Left ventricle myocardium inferior (tissue), 1 donor: ENCODE results near the gene COX6B1. TPM values are rescaled to one million over a fixed set of nuclear protein-coding genes. Genes with fewer than 3 reads are reported as not detected.

Experiments used
- DNase-seq: peaks from one replicate; pipeline ENCODE4 v3.0.0-alpha.2; 2020
- H3K27ac ChIP-seq: fragments of 200-600 bp; replicated peaks from 2 replicates; pipeline ENCODE4 v1.8.0; 2021
- H3K27me3 ChIP-seq: fragments of 200-600 bp; 2 replicates; pipeline ENCODE4 v1.8.0; 2021; ENCODE audit warnings: low read depth
- H3K36me3 ChIP-seq: fragments of 200-600 bp; 2 replicates; pipeline ENCODE4 v1.8.0; 2021
- H3K4me1 ChIP-seq: fragments of 200-600 bp; 2 replicates; pipeline ENCODE4 v1.8.0; 2021
- H3K4me3 ChIP-seq: fragments of 200-600 bp; 2 replicates; pipeline ENCODE4 v1.8.0; 2021; ENCODE audit warnings: mild to moderate bottlenecking, moderate library complexity
- H3K9me3 ChIP-seq: fragments of 200-600 bp; replicated peaks from 2 replicates; pipeline ENCODE4 v1.8.0; 2021
- intact Hi-C: fragments of 100-400 bp; cut with micrococcal nuclease; formaldehyde crosslinking; loops from one replicate; pipeline ENCODE4 v1.11.0; 2022
- total RNA-seq: library from RNA; stranded (reverse); fragmentation: NEBNext Ultra II Directional; extraction: Animal tissue kit (Norgen Biotek cat#: 25700); gene quantifications from one replicate; pipeline ENCODE4 v1.2.1, GENCODE V29; 2021
- TF ChIP-seq, protein P1 (sequence below): fragments of 200-600 bp; IDR thresholded peaks from 2 replicates; pipeline ENCODE4 v1.8.0; 2021; ENCODE audit warnings: antibody characterized with exemption, mild to moderate bottlenecking, borderline replicate concordance
- donor health status: DM: no; HTN: yes; CAD: no; lungs with severe emphysema.

COX6B1 gene
- total RNA-seq, 1 donor from 2014 or later: 1,365 TPM

DNA sequence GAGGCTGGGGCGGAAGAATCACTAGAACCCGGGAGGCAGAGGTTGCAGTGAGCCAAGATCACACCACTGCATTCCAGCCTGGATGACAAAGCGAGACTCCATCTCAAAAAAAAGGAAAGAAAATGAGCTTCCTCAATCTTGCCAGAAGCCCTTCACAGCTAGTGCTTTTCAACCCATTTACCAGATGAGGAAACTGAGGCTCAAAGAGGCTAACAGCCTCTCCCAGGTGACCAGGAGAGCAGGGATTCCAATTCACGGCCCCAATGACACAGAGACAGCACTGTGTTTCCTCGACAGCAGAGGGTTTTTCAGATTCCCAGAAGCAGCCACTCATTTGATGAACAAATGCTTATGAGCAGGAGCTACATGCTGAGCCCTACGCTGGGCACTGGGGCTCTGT lies 21.4 kb downstream of the COX6B1 start:
- peaks cover 6% of the 10 kb centered on the region for H3K4me1 ChIP-seq
- no peaks in the 10 kb centered on the region for H3K36me3 ChIP-seq
- TF ChIP-seq, protein P1, sequence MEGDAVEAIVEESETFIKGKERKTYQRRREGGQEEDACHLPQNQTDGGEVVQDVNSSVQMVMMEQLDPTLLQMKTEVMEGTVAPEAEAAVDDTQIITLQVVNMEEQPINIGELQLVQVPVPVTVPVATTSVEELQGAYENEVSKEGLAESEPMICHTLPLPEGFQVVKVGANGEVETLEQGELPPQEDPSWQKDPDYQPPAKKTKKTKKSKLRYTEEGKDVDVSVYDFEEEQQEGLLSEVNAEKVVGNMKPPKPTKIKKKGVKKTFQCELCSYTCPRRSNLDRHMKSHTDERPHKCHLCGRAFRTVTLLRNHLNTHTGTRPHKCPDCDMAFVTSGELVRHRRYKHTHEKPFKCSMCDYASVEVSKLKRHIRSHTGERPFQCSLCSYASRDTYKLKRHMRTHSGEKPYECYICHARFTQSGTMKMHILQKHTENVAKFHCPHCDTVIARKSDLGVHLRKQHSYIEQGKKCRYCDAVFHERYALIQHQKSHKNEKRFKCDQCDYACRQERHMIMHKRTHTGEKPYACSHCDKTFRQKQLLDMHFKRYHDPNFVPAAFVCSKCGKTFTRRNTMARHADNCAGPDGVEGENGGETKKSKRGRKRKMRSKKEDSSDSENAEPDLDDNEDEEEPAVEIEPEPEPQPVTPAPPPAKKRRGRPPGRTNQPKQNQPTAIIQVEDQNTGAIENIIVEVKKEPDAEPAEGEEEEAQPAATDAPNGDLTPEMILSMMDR: no peak
- intact Hi-C loops: no loop called here
- no peak overlapping the region for H3K27ac ChIP-seq
- no peak overlapping the region for H3K4me3 ChIP-seq
- no peak for DNase-seq
- peaks cover 35% of the 10 kb centered on the region for H3K27me3 ChIP-seq
- H3K9me3 ChIP-seq: no peaks in the 10 kb centered on the region

DNA sequence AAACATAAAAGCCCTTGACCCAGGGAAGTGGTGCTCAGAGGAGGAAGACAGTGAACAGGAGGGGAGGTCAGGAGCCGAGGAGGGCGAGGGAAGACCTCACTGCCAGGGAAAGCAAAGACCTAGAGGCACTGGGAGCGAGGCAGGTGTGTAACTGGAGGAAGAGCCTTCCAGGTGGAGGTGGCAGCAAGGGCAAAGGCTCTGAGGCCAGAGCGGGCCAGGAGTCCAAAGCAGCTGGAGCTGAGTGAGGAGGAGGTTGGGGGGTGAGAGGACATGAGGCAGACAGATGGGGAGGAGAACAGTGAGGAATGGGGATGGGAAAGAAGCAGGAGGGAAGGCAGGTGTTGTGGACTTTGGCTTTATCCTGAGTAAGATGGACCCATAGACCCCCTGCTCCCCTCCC lies 21.9 kb downstream of the COX6B1 start:
- no peaks in the 10 kb centered on the region for H3K36me3 ChIP-seq
- intact Hi-C loops: no loop called here

DNA sequence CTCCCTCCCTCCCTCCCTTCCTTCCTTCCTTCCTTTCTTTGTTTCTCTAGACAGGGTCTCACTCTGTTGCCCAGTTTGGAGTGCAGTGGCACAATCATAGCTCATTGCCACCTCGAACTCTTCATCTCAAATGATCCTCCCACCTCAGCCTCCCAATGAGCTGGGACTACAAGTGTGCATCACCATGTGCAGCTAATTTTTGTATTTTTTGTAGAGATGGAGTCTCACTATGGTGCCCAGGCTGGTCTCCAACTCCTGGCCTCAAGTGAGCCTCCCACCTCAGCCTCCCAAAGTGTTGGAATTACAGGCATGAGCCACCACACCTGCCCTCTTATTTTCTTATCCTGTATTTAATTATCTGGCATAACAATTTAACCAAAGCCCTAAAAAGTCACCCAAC lies 22.6 kb downstream of the COX6B1 start:
- Histone ChIP-seq H3K36me3 (no peaks in the 10 kb centered on the region), H3K27me3 (peaks cover 46% of the 10 kb centered on the region), H3K27ac (no peak overlapping the region), H3K9me3 (no peaks in the 10 kb centered on the region), H3K4me3 (no peak overlapping the region), H3K4me1 (peaks cover 6% of the 10 kb centered on the region)
- intact Hi-C loops: no loop called here
- DNase-seq: no peak
- TF ChIP-seq, protein P1: no peak

More for the DNA sequence above, 21.9 kb downstream of the COX6B1 start:
- TF ChIP-seq, protein P1: no peak
- Histone ChIP-seq H3K27ac (no peak overlapping the region), H3K27me3 (peaks cover 39% of the 10 kb centered on the region), H3K4me3 (no peak overlapping the region), H3K4me1 (peaks cover 6% of the 10 kb centered on the region), H3K9me3 (no peaks in the 10 kb centered on the region)
- no peak for DNase-seq

DNA sequence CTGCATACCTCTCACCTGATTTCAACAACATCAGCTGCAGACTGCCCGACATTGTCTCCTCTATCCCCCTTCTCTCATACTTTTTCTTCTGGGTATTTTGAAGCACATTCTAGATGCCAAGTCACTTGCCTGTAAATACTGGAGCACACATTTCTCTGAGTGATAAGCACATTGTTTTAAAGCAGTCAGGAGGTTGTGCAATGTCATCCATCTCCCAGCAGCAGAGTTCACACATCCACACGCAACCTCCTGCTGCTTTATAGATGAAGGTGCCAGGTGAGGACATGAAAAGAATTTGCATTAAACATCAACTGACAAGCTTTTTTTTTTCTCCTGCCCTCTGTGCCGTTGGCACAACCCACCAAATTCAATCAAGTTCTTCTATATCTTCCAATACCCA lies 23.7 kb downstream of the COX6B1 start:
- Histone ChIP-seq H3K27me3 (peaks cover 57% of the 10 kb centered on the region), H3K4me1 (peaks cover 6% of the 10 kb centered on the region), H3K4me3 (no peak overlapping the region), H3K9me3 (no peaks in the 10 kb centered on the region), H3K36me3 (no peaks in the 10 kb centered on the region), H3K27ac (no peak overlapping the region)
- TF ChIP-seq, protein P1: no peak
- DNase-seq: no peak
- intact Hi-C loops: no loop called here

DNA sequence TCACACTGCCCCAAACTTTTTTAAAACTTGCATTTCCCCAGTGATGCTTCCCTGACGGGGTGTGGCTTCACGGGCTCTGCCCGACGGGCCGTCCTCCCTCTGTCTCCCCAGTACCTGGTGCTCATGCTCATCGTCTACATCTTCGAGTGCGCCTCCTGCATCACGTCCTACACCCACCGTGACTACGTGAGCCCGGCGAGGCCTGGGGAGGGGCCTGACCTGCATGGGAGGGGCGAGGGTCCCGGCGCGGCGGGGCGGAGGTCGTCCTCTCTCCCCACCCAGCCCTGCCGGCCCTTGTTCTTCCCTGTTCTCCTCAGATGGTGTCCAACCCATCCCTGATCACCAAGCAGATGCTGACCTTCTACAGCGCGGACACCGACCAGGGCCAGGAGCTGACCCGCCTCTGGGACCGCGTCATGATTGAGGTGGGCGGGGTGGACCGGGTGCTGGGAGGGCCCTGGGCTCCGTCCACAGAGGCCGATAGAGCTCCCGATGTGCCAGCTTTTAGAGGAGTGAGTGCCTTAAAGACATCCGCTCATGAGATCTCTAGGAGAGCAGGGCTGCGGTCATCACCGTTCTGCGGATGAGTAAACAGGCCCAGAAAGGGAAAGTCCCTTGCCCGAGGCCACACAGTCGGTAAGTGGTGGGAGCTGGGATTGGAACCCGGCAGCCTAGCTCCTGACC lies 25.1 kb downstream of the COX6B1 start:
- H3K27me3 ChIP-seq: peaks cover 66% of the 10 kb centered on the region
- no peaks in the 10 kb centered on the region for H3K9me3 ChIP-seq
- no peak overlapping the region for H3K27ac ChIP-seq
- DNase-seq: peak; percentile 33
- H3K4me3 ChIP-seq: peak overlapping the region; percentile 57
- TF ChIP-seq, protein P1: no peak
- H3K4me1 ChIP-seq: peaks cover 6% of the 10 kb centered on the region
- H3K36me3 ChIP-seq: no peaks in the 10 kb centered on the region
- intact Hi-C loops: no loop called here
